Posterior cingulate gyrus (tissue), 11 donors: Measurements from ENCODE around the gene TPST2.
"Not testable (repeated sequence)": the region's sequence is repeated elsewhere in the genome, so short reads cannot be mapped to it uniquely, and the experiment has no call there.

Source experiments
- DNase-seq, 10 donors: peaks; one replicate each; pipeline versions ENCODE4 v3.0.0 to v3.0.0-alpha.2; 2020 to 2021; ENCODE audit warnings: mixed read lengths in 3 of 10
- intact Hi-C: fragments of 100-400 bp; cut with DNase I; formaldehyde crosslinking; loops from one replicate; pipeline ENCODE4 v1.15.1; 2023

TPST2 gene

DNA sequence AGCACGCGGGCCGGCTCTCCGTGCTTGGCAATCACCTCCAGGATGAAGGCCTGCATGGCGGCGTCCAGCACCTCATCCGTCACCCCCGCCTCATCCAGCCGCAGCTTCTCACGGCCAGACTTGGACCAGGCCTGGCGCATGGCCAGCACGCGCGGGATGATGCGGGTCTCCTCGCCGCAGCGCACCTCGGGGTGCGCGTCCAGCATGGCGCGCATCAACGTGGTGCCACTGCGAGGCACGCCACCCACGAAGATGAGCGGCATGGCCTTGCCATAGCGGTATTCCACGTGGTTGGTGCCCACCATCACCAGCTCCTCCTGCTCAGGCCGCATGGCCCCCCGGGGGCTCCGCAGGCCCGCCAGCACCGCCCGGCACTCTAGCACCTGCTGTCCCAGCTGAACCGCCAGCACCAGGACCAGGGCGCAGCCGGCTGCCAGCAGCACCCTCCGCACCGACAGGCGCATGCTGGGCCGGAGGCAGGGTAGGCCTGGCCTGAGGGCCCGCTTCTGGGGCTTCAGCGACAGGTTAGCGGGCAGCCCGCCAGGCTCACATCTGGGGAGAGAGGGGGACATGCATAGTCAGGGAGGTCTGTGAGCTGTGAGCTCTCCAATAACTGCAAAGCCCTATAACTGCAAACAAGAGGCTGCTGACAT is 48.6 kb downstream of the TPST2 start:
- intact Hi-C loops = no loop called here
- peak in 2 of 10 donors; percentile 64 to 86 for DNase-seq

DNA sequence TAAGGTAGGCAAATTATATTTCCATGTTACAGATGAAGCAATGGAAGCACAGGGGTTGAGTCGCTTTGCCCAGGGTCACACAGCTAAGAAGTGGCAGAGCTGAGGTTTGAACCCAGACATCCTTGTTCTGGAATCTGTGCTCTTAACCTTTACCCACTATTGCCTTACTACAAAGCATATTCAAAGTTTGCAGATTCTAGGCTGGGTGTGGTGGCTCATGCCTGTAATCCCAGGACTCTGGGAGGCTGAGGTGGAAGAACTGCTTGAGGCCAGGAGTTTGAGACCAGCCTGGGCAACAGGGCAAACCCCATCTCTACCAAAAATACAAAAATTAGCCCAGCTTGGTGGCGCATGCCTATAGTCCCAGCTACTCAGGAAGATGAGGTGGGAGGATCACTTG is 49.8 kb downstream of the TPST2 start:
- peak in 1 of 10 donors; percentile 1 for DNase-seq
- intact Hi-C loops = no loop called here

DNA sequence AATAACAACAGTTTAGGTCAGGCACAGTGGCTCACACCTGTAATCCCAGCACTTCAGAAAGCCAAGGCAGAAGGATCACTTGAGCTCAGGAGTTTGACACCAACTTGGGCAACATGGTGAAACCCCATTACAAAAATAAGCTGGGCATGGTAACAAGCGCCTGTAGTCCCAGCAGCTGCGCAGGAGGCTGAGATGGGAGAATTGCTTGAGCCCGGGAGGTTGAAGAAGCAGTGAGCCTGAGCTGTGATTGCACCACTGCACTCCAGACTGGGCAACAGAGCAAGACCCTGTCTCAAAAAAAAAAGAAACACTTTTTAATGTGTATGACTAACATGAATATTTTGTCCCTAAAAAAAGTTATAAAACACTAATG is 53.2 kb downstream of the TPST2 start:
- intact Hi-C loops = no loop called here
- DNase-seq = peak in 1 of 10 donors; percentile 14

DNA sequence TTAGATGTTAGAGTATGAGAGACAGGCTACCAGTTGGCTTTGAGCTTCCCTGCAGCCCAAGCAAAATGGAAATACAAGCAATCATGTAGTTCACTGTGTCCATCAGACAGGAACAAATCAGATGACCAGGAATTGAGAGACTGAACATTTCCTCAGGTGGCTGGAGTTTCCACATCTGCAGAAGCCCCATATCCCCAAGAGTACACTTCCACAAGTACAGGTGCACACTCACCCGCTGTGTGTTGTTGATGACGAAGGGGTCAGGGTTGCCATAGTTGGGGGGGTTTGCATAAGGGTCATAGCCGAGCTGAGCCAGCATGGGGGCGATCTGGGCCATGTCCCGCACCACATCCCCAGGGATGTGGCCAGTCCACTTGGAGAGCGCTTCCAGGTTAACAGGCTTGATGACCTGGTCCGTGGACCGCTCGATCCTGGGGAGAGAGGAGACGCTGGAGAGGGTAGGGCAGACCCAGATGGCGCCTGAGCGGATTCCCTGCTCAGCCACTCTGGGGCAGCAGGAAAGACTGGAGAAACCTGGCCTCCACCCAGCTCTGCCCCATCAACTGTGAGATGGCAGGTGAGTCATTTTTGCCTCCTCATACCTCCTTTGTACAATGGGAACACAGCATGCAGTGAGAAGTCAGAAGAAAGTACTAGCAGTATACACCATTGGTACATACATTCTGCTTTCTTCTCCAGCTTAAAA is 53.7 kb downstream of the TPST2 start:
- intact Hi-C loops = no loop called here

DNA sequence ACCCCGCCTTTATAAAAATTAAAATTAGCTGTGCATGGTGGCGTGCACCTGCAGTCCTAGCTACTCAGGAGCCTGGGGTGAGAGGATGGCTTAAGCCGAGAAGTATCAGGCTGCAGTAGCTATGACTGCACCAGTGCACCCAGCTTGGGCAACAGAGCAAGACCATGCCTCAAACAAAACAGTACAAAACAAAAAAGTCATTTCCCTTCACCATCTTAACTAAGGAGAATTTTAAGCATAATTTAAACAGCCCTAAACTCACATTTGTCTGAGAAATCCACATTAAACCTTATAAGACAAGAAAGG is 54.4 kb downstream of the TPST2 start:
- DNase-seq = peak in 1 of 10 donors; percentile 13
- intact Hi-C loops = no loop called here

More for the DNA sequence above, 53.7 kb downstream of the TPST2 start:
- DNase-seq = peak in 1 of 10 donors; percentile 60

DNA sequence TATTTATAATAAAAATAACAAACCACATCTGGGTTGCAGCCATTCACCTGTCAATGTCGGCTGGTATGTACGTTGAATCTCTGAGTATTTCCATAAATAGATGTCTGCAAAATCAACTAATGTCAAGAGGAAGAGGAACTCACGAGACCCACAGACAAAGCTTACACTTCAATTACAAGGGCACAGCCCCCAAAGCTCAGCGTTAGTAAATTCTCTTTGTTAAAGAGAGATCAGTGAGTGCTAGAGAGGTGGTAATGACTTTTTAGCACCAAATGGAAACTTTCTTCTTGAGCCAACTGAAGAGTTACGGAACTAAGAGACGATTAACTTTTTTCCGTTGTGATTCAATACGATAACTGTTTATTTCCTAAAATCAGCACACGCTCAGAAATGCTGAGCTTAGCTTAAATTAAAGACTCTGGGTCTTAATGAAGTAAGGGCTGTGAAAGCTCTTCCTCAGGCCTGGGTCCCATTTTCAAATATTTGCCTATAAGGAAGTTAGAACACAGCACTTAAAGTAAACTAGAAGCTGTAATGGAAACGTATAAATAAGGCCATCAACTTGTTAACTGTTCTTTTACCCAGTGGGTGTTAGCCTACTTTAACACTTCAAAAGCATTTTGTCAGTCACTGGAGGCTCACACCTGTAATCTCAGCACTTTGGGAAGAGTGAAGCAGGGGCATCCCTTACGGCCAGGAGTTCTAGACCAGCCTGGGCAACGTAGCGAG is 54.9 kb downstream of the TPST2 start:
- intact Hi-C loops = no loop called here
- DNase-seq = no peak

DNA sequence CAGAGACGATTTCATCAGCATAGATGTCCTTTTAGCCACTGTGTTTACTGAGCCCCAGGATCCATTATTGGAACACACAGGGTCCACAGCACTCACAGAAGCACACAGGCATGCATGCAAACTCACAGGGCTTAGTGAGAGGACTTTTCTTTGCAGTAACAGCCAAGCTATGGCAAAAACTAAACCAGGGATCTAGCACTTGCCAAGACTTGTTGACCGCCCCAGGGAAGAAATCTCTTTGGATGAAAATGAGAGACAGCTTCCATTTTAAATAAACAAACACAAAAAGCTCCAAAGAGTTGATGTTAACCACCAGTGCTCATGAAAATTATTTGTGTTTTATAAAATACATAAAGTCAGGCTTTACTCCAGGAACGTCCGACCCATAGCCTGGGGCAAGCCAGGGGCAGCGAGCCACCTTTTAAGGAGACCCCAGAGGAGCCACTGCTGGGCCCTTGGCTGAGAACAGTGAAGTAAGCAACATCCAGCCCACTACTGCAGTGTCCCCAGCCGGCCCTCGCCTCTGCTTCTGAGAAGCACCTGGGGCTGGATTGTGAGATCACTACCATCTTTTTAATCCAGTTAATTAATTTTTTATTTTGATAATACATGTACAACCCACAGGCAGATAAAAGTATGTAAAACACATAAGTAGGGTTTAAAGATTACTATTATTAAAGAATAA is 55.6 kb downstream of the TPST2 start:
- intact Hi-C loops = no loop called here
- peak in 2 of 10 donors; percentile 63 to 64 for DNase-seq

DNA sequence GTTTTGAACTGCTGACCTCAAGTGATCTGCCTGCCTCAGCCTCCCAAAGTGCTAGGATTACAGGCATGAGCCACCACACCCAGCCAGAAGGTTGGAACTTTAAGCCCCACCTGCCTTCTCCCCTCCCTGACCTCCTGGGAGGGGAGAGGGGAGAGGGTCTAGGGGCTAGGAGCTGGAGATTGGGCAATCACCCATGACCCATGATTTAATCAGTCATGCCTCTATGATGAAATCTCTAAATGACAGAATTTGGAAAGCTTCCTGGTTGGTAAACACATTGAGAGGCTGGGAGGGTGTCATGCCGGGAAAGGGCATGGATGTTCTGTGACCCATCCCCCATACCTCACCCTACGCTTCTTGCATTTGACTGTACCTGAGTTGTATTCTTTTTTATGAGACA is 60.6 kb downstream of the TPST2 start:
- intact Hi-C loops = no loop called here
- peak in 1 of 10 donors; percentile 43 for DNase-seq

DNA sequence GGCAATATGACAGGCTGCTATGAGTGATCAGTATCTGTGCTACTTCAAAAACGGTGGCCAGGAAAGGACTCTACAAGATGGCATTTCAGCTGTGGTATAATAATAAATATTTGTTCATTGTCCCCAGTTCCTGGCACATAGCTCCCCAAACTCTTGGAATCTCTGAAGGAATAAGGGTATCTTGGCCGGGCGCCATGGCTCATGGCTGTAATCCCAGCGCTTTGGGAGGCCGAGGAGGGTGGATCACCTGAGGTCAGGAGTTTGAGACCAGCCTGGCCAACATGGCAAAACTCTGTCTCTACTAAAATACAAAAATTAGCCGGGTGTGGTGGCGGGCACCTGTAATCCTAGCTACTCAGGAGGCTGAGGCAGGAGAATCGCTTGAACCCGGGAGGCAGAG is 61.4 kb downstream of the TPST2 start:
- intact Hi-C loops = not testable (repeated sequence)
- peak in 1 of 10 donors; percentile 66 for DNase-seq

DNA sequence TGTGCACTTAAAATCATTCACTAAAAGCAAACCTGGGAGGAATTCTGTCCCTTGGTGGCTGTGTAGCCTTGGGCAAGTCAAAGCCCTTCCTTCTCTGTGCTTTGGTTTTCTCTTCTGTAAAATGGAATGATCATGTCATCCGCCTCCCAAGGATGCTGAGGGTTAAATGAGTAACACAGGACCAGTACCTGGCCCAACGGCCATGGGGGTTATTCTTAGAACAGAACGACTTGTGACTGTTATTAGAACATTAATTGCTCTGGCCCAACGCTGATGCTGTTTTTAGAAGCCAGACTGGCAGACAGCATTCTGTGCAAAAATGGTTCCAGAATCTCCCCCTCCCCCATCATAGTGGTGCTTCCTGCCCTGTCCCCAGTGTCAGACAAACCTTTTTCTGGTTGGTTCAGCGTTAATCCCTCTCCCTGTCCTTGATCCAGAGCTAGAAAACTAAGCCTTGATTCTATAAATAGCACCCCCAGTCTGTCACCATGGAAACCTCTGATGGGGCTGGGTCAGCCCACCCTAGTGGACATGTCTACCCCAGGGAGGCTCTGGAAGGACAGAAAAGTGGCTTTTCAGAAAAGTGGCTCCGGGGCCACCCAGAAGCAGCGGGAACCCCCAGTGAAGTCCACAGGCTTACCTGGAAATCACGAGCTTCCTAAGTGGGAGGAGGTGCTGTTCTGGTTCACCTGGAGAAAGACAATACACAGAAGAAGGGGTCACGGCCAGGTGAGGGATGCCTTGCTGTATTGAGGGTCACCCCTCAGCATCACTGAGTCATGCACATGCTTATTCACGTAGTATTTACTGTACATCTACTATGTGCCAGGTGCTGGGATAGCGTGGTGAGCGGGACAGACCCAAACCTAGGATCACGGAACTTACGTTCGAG is 62.1 kb downstream of the TPST2 start:
- intact Hi-C loops = no loop called here

DNA sequence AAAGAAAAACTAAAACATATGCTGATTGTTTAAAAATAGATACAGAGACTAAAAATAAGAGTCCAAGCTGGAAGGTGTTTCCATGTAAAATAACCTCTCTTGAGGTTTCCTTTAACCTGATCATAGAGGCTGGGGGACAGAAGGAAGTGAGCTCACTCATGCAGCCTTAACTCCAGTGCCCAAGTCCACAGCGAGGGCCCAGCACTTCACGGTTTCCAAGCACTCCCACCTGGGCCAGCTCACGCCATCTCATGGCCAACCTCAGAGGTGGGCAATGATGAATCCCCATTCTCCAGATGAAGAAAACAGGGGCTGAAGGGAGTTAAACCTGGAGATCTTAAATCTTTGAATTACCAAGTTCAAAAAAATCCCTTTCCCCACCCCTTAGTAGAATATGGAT is 62.8 kb downstream of the TPST2 start:
- intact Hi-C loops = no loop called here
- peak in 1 of 10 donors; percentile 38 for DNase-seq

More for the DNA sequence above, 62.1 kb downstream of the TPST2 start:
- DNase-seq = peak in 1 of 10 donors; percentile 27

DNA sequence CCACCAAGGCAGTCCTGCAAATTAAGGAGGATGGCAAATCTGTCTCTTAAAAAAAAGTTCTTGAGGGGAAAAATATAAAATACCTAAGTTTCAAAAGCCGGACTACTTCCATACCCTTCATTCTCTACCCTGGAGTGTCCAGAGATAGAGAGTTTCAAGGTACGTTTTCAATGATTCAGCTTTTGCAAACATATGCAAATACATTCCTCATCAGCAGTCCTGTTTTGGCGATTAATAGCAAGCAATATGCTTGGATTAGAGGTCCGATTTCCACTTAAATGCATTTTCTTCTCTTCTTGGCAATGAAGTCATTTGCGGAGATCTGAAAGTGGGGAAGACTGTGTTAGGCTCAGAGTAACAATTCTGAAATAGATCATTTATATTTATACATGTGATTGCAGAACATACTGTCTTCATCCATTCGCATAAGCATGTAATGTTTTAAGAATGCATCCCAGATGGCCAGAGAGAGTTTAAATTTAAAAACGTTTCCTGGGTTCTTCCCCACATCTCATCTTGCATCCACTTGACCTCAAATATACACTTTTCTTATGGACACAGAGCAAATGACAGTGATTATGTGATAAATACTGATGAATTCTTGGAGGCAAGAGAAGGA is 63.9 kb downstream of the TPST2 start:
- no peak for DNase-seq
- intact Hi-C loops = no loop called here

DNA sequence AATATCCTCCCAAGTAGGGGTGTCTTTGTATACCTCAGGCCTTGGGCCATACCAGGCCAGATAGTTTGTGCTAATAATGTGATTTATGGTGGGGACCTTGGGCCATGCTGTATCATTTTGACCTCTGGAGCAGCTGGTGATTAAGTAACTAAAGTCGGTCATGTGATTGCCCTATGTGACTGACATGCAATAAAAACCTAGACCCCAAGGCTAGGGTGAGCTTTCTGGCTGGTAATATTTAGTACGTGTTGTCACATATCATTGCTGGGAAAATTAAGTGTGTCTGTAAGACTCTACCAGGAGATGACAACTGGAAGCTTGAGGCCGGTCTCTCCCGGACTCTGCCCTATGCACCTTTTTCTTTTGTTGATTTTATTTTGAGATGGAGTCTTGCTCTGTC is 65.1 kb downstream of the TPST2 start:
- DNase-seq = no peak
- intact Hi-C loops = no loop called here

DNA sequence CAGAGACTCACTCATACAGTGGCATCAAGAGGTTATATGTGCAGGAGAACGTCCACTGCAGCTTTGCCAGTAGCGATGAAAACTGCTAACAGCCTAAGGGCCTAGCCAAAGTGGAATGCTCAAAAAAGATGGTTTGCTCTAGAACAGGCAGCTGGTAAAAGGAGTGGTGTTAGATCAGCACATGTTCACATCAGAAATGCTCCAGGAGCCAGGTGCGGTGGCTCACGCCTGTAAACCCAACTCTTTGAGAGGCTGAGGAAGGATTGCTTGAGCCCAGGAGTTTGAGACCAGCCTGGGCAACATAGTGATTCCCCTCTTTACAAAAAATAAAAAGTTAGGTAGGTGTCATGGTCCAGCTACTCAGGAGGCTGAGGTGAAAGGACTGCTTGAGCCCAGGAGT is 67.3 kb downstream of the TPST2 start:
- intact Hi-C loops = no loop called here

DNA sequence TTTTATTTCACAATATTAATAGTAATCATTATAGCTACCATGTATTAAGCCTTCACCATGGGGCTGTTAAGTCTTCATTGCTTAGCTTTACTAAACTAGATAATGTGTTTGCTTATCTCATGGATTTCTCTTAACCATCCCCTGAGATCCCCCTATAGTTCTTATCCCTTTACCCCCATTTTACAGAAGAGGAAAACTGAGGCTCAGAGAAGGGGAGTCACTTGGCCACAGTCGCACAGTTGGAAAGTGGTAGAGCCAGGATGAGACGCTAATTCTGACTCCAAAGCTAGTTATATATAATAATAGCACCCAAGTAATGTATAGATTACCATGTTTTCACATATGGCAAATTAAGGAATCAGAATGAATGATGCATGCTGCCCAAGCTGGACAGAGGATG is 67.9 kb downstream of the TPST2 start:
- peak in 1 of 10 donors; percentile 14 for DNase-seq
- intact Hi-C loops = no loop called here

More for the DNA sequence above, 67.3 kb downstream of the TPST2 start:
- peak in 3 of 10 donors; percentile 19 to 73 (median 66) for DNase-seq

DNA sequence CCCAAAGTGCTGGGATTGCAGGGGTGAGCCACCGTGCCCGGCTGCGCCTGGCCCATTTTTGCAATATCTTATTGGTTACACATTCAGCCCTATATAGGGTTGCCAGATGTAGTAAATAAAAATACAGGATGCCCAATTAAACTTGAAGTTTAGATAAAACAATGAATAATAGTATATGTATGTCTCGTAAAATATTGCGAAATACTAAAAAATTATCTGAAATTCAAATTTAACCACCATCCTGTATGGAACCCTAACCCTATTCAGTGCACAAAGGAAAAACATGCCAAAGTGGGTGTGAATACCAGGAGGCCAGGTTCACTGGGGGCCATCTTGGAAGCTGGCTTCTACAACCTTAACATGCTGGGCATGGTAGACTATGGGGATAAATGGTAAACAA is 72.5 kb downstream of the TPST2 start:
- no peak for DNase-seq
- intact Hi-C loops = no loop called here

DNA sequence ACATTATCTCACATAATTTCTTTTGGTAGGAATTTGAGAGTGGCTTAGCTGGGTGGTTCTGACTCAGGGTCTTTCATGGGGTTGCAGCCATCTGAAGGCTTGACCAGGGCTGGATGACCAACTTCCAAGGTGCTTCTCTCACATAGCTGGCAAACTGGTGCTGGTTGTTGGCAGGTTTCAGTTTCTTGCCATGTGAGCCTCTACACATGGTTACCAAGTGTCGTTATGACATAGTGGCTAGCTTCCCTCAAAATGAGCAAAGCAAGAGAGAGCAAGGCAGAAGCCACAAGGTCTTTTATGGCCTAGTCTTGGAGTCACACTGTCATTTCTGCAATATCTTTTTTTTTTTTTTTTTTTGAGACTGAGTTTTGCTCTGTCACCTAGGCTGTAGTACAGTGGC is 73.4 kb downstream of the TPST2 start:
- intact Hi-C loops = no loop called here

DNA sequence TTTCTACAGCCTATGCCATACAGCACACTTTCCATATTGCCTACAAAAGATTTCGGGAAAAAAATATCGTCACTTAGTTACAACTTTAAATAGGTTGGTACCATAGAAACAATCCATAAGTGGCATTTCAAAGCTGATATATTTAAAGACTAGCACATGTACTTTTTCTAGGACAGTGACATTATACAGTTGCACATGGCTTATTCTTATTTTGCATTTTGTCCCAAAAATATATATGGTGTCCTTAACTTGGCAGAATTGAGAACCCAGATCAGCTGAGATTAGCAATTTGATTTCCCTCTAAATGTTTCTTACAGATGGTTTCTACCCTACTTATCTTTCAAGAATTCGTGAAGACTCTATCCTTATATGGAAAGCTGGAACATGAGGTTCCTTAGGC is 74.0 kb downstream of the TPST2 start:
- intact Hi-C loops = no loop called here
- no peak for DNase-seq

More for the DNA sequence above, 73.4 kb downstream of the TPST2 start:
- no peak for DNase-seq

DNA sequence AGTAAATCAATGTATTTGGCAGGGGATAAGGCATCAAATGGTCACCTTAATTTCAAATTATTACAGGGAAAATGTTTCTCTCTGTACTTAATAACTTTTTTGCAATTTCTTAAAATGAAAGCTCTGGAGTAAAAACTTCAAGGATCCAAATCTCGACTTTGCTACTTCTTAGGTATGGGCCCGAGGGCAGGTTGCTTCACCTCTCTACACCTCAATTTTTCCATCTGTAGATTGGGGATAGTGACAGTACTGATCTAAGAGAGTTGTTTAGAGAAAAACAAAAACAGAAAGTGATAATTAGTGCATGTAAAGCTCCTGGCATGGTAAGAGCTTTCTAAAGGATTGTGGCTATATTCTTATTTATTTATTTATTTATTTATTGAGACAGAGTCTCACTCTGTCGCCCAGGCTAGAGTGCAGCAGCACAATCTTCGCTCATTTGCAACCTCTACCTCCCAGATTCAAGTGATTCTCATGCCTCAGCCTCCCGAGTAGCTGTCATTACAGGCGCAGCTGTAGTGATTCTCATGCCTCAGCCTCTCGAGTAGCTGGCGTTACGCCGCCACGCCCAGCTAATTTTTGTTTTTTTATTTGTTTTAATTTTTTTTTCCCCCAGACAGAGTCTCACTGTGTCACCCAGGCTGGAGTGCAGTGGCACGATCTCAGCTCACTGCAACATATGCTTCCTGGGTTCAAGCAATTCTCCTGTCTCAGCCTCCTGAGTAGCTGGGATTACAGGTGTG is 75.3 kb downstream of the TPST2 start:
- intact Hi-C loops = no loop called here
- peak in 1 of 10 donors; percentile 50 for DNase-seq
